HG02973 (cell line): ENCODE data around the gene ARHGAP18.

Source experiments
- ATAC-seq: cut with Tn5 transposase; IDR thresholded peaks from one replicate; pipeline ENCODE4 v1.9.1; 2021; ENCODE audit warnings: moderate library complexity; ENCODE audit not compliant: unreplicated experiment

Gene ARHGAP18

GRCh38 chr6:129709769-129710449 lies at the start of gene ARHGAP18:
Gene ARHGAP18 (minus strand): TSS chr6:129710177. CDS start chr6:129710136, 41 bp downstream.
- ATAC-seq, result peak; percentile 94

DNA sequence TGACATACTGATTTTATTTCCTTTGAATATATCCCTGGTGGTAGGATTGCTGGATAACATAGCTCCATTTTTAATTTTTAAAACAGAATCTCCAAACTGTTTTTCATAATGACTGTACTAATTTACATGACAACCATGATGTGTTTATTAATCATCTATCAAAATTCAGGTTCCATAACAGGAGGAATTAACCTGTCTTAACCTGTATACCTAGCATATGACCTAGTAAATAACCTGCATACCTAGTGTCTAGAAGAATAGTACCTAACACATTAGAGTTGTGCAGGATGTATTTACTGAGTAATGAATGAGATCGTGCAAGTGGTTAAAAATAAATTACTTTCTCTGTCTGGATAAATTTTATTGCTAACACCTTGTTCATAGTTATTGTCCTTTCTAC lies 45.8 kb upstream of the ARHGAP18 start:
- no peak for ATAC-seq

DNA sequence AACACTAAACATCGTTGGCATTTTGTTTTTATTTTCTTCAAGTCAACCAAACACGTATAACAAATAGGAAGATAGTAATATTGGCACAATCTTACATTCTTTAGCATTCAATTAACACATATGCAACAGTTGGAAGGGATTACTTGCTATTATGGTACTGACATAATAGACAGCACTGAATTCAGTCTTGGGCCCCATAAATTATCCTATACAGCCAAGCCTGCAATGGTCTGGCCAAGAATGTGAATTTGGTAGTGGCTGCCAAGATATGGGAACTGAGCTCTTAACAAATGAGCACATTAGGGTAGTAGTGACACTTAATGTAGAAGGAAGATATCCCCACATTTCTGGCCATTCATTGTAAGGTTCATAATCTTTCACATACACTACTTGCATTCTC lies 44.8 kb upstream of the ARHGAP18 start:
- no peak for ATAC-seq

DNA sequence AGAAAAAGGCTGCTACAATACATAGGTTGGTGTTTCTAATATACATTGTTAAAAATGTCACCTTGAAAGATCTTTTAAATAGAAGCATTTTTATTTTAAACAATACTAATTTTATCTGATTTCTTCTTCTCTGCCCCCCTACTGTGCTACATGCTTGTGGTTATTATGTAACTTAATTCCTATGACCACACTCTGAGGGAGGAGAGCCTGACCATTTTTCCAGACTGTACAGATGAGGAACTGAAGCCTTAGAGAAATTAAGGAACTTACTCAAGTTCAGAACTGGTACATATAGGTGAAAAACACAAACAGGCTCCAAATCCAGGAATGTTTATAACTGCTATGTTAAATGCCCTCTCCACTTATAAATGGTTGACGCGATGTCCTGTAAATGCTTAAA lies 43.4 kb upstream of the ARHGAP18 start:
- no peak for ATAC-seq

DNA sequence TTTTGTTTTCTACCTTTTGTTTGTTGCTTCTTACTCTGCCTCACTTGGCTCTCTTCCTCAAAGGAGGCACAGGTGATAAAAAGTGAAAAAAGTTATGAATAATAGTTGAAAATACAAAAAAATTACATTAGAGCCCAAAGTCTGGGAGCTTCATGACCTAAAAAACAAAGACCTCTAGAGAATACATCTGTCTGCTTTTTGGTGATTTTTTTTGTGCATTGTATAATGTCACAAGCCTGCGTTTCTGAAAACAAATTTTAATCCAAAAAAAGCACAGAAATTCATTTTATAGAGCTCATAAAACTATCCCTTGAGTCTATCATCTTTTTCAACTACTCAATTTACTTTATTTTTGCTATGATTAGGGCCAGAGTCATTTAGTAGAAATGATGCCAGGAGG lies 41.4 kb upstream of the ARHGAP18 start:
- no peak for ATAC-seq

GRCh38 chr6:129750360-129750759 lies 40.4 kb upstream of the ARHGAP18 start:
- no peak for ATAC-seq

DNA sequence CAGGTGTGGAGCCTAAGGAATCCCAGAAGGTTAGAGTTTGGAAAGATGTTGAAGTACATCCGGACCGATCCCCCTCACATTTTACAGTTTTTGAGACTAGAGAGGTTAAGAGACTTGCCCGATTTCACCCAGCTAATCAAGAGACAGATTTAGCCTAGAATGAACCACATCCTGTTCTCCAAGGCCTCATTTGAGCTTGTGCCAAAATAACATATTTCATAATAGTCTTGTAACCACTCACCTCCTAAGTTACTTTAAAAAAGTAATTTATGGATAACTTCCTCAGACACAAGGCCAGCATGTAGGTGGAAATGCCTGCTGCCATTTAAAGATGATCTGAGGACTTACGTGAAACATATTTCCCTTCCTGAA lies 39.8 kb upstream of the ARHGAP18 start:
- ATAC-seq, result no peak

DNA sequence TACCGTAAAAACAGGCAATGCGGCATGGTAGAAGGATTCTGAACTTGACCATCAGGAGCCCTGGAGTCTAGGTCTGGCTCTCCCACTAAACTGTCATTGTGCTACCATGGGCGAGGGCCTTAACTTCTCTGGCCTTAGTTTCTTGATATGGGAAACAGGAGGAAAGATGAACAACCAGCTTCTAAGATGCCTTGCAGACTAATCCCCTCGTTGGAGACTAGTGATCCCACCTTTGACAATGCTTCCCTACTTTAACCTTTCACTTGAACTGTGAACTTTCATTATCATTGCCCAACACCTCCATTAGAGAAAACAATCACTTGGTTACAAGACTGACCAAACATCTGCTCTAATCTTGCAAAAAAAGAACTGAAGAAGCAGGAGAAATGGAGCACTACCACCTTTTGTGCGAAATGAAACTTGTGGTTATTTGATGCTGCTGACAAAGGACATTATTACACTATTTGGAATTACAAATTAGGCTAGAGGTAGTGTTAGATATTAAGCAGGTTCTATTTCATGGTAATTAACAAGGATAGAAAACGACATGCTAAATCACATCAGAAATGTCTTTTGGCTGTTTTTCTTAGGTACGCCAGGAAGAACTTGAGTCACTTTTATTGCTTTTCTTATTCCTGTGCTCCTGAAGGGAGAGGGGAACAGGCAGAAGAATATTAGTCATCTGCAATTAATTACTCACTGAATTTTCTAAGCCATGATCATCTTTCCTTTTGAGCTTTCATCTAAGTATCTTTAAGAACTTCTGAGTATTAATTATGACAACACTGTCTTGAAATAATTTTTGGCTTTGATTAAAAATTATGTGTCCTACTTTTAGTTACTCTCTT lies 39.1 kb upstream of the ARHGAP18 start:
- ATAC-seq, result no peak

DNA sequence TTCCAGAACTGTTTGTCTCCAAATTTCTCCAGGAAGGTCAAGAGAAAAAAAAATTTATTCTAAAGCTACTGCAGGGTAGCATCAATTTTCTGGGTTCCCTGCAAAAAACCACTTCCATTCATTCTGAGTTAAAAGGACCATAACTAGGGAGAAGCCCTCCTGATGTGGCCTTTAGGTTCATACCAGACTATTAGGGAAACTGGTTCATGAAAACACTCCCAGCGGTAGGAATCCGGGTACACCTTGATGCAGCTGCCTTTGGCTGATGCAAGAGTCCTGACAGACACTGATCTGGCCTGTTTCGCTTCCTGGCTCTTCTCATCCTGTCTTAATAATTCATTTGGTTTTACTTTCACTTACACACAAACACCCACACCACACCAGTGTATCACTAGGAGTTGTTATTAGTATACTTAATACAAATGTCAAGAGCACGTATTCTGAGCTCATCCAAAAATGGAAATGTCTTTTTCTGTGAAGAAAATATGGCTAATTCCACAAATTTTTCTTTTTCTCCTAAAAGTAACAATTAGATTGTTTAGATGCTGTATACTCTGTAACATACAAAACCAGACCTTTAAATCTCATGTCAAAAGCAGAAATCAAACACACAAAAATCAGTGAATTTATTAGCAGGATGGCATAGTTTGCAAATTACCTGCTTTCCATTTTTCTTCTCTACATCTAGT lies 38.4 kb upstream of the ARHGAP18 start:
- ATAC-seq, result peak; percentile 87

DNA sequence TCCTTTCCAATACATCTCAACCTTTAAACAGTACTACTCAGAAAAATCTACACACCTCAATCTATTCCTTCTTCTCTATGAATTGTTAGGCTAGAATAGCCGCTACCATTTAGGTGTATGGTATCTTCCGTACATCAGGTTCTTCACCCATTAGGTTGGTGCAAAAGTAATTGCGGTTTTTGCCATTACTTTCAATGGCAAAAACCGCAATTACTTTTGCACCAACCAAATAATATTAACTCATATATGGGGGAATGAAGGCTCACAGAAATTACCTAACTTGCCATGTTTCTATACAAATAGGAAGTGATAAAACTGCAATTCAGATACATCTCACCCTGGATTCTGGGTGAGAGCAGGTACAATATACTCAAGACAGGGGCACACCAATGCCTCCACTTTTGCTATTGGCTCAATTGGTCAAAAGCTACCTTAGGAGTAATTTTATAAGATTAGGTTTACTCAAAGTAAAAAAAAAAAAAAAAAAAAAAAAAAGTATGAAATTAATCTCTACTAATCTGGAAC lies 37.7 kb upstream of the ARHGAP18 start:
- ATAC-seq, result no peak

- no peak for ATAC-seq
Observed at GRCh38 chr6:129744880-129745237, 34.9 kb upstream of the ARHGAP18 start.

GRCh38 chr6:129744201-129744879 lies 34.4 kb upstream of the ARHGAP18 start:
- no peak for ATAC-seq

DNA sequence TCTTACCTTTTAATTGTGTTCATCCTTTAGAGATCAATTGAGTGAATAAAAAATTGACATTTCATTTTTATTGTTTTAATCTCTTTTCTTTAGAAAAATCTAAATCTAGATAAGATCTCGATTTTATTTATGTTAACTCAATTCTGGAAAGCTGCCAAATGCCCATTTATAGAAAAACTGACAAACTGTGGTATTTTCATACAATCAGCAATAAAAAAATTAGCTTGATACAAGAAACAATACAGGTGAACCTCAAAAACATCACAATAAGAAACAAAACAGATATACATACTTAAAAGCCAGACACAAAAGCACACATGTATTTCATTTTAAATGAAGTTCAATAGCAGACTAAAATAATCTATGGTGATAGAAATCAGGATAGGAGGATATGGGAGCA lies 30.0 kb upstream of the ARHGAP18 start:
- no peak for ATAC-seq

DNA sequence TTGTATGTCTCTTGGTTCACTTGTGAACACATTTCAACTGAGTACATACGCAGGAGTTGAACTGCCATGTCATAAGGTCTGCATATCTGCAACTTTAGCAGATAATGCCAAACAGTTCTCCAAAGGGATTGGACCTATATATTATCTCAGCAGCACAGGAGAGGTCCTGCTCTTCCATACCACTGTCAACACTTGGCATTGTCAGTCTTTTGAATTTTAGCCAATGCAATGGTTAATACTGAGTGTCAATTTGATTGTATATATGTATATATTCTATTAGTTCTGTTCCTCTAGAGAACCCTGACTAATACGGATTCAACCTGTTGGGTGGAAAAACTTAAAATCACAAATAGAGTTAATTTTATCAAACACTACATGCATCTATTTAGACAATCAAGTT lies 26.1 kb upstream of the ARHGAP18 start:
- no peak for ATAC-seq

GRCh38 chr6:129733290-129733689 lies 23.3 kb upstream of the ARHGAP18 start:
- ATAC-seq, result no peak

DNA sequence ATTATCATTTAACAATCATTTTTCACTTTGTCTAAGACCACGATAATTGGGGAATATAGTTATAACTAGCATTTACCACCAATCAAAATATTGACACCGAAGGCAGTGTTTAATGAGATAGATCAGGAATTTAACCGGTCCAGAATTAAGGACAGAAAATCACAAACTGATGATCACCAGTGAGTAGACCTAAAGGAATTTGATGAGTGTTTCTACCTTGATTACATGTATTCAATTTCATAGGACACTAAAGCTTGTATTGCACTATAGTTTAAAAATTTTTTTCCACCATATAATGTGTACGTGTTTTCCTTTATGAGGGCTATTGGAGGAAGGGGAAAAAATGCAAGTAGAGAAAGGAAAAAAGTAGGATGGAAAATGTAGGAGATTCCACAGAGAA lies 22.6 kb upstream of the ARHGAP18 start:
- no peak for ATAC-seq

DNA sequence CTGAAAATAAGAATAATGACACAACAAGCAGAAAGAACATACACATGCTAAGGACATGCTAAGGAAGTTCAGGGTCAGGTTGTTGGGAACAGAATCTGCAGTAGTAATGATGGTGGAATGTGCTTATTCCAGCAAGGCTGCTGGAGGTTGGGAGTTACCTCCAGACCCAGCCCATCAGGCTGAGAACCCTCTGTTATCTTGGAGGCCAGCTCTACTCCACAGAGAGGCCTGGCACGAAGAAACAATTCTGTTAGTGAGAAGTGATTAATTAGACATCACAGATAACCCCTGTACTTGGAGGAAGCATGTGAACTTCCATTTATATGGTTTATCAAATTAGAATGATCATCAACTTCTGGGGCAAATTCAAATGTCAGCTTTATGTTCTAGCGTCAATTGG lies 22.1 kb upstream of the ARHGAP18 start:
- ATAC-seq, result no peak

DNA sequence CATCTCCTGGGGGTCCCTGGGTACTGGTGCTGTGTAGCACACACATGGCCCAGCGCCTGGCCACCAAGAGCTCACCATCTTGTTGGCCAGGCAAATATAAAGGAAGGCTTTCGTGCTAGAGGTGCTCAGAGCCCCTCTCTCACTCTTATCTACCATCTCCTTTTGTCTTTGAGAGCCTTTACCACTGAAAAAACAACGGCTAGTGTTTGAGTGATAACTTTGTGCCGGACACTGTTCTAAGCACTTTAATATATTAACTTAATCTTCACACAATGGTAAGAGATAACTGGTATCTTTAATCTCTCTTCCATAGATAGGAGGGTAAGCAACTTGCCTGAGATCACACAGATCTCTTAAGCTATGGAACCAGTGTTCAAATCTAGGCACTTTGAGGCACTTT lies 21.5 kb upstream of the ARHGAP18 start:
- no peak for ATAC-seq

DNA sequence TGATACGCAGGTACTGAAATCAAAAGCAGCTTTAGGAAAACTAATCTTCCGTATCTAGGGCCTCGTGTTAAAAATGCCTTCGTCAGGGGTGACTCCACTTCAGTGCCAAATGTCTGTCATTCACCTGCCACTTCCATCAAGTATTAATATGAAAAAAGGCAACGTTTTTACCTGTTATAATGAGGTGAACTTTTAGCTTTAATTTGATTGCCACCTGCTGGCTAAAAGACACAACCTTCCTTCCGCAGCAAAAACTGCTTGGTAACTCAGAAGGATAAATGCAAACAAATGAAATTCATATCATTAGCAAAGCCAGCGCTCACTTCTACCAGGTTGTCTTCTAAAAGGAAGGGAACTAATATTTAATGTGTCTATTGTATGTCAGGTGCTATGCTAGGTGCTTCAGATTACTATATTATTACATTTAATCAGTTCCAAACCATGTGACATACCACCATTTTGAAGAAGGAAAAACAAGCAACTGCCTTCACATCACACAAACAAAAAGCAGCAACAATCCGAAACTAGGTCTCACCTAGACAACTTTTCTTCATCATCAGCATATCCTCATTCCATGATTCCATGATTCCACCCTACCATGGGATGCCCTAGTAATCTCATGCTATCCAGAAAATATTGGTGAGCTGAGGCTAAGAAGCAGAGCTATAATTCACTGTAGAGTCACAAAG lies 20.6 kb upstream of the ARHGAP18 start:
- peak; percentile 58 for ATAC-seq

GRCh38 chr6:129726650-129727049 lies 16.7 kb upstream of the ARHGAP18 start:
- no peak for ATAC-seq

GRCh38 chr6:129725341-129725740 lies 15.4 kb upstream of the ARHGAP18 start:
- ATAC-seq, result no peak
